MCF 10A (cell line): ENCODE data around the gene KRTAP10-7. TPM values are rescaled to one million over a fixed set of nuclear protein-coding genes. Genes with fewer than 3 reads are reported as not detected.
A peak's percentile ranks its signal among the peaks of the same experiment; 100 is the strongest.

Source experiments
- BruUV-seq: library from RNA; stranded (reverse); fragments of 400-500 nt; replicated peaks from 2 replicates; lab custom pipeline; 2021; lab: Mats Ljungman, UMichigan
- CTCF ChIA-PET: fragments of 300-600 bp; sonication (Branson Sonifier 250); formaldehyde crosslinking; extraction: SDS; loops from one replicate; lab custom pipeline; 2021; ENCODE audit warnings: antibody characterized with exemption, inconsistent platforms; lab: Yijun Ruan, JAX
- POLR2A ChIA-PET: fragments of 300-600, 350-650 bp; sonication (Branson Sonifier 250); formaldehyde crosslinking; extraction: SDS; loops from one replicate; lab custom pipeline; 2020; ENCODE audit warnings: antibody characterized with exemption, inconsistent platforms; lab: Yijun Ruan, JAX
- DNase-seq: peaks from one replicate; pipeline ENCODE4 v3.0.0-alpha.2; 2018; ENCODE audit not compliant: unreplicated experiment
- H3K27ac Mint-ChIP-seq: one replicate; pipeline ENCODE4 v1.8.0; 2022; ENCODE audit warnings: mild to moderate bottlenecking, low read depth, mixed read lengths; ENCODE audit not compliant: unreplicated experiment
- H3K27me3 Mint-ChIP-seq: one replicate; pipeline ENCODE4 v1.8.0; 2022; ENCODE audit warnings: mixed read lengths; ENCODE audit not compliant: insufficient read depth, unreplicated experiment
- H3K36me3 Mint-ChIP-seq: one replicate; pipeline ENCODE4 v1.8.0; 2022; ENCODE audit warnings: mild to moderate bottlenecking, moderate library complexity, mixed read lengths; ENCODE audit not compliant: insufficient read depth, unreplicated experiment
- H3K4me1 Mint-ChIP-seq: one replicate; pipeline ENCODE4 v1.8.0; 2022; ENCODE audit warnings: mixed read lengths; ENCODE audit not compliant: insufficient read depth, unreplicated experiment
- H3K4me3 Mint-ChIP-seq: one replicate; pipeline ENCODE4 v1.8.0; 2022; ENCODE audit warnings: mild to moderate bottlenecking, moderate library complexity, mixed read lengths; ENCODE audit not compliant: unreplicated experiment
- H3K9me3 Mint-ChIP-seq: one replicate; pipeline ENCODE4 v1.8.0; 2022; ENCODE audit warnings: mixed read lengths; ENCODE audit not compliant: unreplicated experiment
- CTCF ChIP-seq: fragments of 200-600 bp; IDR thresholded peaks from one replicate; pipeline ENCODE4 v1.8.0; 2022; ENCODE audit warnings: antibody characterized with exemption, mild to moderate bottlenecking; ENCODE audit not compliant: unreplicated experiment
- intact Hi-C: fragments of 100-400 bp; cut with micrococcal nuclease; formaldehyde crosslinking; loops from 2 replicates; pipeline ENCODE4 v1.14.1; 2022
- total RNA-seq: library from RNA; stranded (reverse); gene quantifications from 2 replicates; pipeline ENCODE4 v1.2.3, GENCODE V29; 2022

KRTAP10-7 gene
- total RNA-seq, 1 experiment from 2014 or later: not detected

GRCh38 chr21:44616591-44616926, 16.2 kb downstream of the KRTAP10-7 start:
- DNase-seq: peak; percentile 24
- no peaks in the 10 kb centered on the region for H3K36me3 Mint-ChIP-seq
- H3K4me3 Mint-ChIP-seq: no peak overlapping the region
- ChIA-PET POLR2A (interaction anchor here (0.7 kb wide), 1 partner anchor 9 kb away, joined by 3 read pairs; no protein-coding TSS in a partner anchor), CTCF (no interaction called here)
- TF ChIP-seq CTCF: no peak
- H3K4me1 Mint-ChIP-seq: peaks cover 8% of the 10 kb centered on the region
- H3K9me3 Mint-ChIP-seq: peaks cover 31% of the 10 kb centered on the region
- intact Hi-C loops: no loop called here
- H3K27me3 Mint-ChIP-seq: peaks cover 73% of the 10 kb centered on the region
- BruUV-seq: no TSS peak
- no peak overlapping the region for H3K27ac Mint-ChIP-seq

- Mint-ChIP-seq H3K27me3 (peaks cover 73% of the 10 kb centered on the region), H3K27ac (no peak overlapping the region), H3K4me3 (no peak overlapping the region), H3K9me3 (peaks cover 31% of the 10 kb centered on the region), H3K4me1 (peaks cover 8% of the 10 kb centered on the region), H3K36me3 (no peaks in the 10 kb centered on the region)
- DNase-seq: no peak
- BruUV-seq: no TSS peak
- ChIA-PET CTCF (no interaction called here), POLR2A (no interaction called here)
- no peak for TF ChIP-seq CTCF
- intact Hi-C loops: no loop called here
These were observed 16.7 kb downstream of the KRTAP10-7 start for GRCh38 chr21:44617071-44617501.

GRCh38 chr21:44618504-44618903, 18.1 kb downstream of the KRTAP10-7 start:
- H3K36me3 Mint-ChIP-seq: no peaks in the 10 kb centered on the region
- no peak overlapping the region for H3K4me3 Mint-ChIP-seq
- H3K4me1 Mint-ChIP-seq: peaks cover 8% of the 10 kb centered on the region
- no peak for DNase-seq
- peaks cover 37% of the 10 kb centered on the region for H3K9me3 Mint-ChIP-seq
- peaks cover 63% of the 10 kb centered on the region for H3K27me3 Mint-ChIP-seq
- intact Hi-C loops: loop anchor here (2.0 kb wide), 1 partner anchor 124 kb away; no protein-coding TSS in a partner anchor
- ChIA-PET POLR2A (interaction anchor here (0.6 to 0.9 kb wide), 2 partner anchors 102 to 879 kb away, joined by 3 to 5 read pairs; no protein-coding TSS in a partner anchor), CTCF (no interaction called here)
- no peak for TF ChIP-seq CTCF
- no peak overlapping the region for H3K27ac Mint-ChIP-seq
- no TSS peak for BruUV-seq

- CTCF ChIA-PET: interaction anchor here (0.7 kb wide), 1 partner anchor 48 kb away, joined by 3 read pairs; no protein-coding TSS in a partner anchor
- Mint-ChIP-seq H3K27ac (no peak overlapping the region), H3K4me1 (peaks cover 8% of the 10 kb centered on the region)
These were observed 18.5 kb downstream of the KRTAP10-7 start for GRCh38 chr21:44618909-44619308.

More at GRCh38 chr21:44618909-44619308, 18.5 kb downstream of the KRTAP10-7 start:
- Mint-ChIP-seq H3K4me3 (no peak overlapping the region), H3K36me3 (no peaks in the 10 kb centered on the region), H3K9me3 (peaks cover 41% of the 10 kb centered on the region), H3K27me3 (peaks cover 62% of the 10 kb centered on the region)
- BruUV-seq: no TSS peak
- TF ChIP-seq CTCF: no peak
- intact Hi-C loops: loop anchor here (2.0 kb wide), 1 partner anchor 124 kb away; no protein-coding TSS in a partner anchor
- POLR2A ChIA-PET: interaction anchor here (0.6 to 0.9 kb wide), 2 partner anchors 101 to 879 kb away, joined by 3 to 5 read pairs; no protein-coding TSS in a partner anchor
- no peak for DNase-seq
